MG63 (cell line): ENCODE measurements around the gene PXN. TPM values are rescaled to one million over a fixed set of nuclear protein-coding genes. Genes with fewer than 3 reads are reported as not detected.

ENCODE experiments used
- DNase-seq: peaks from one replicate; pipeline ENCODE4 v3.0.0-alpha.2; 2020
- H3K27me3 ChIP-seq: fragments of 250-450 bp; sonication (Bioruptor Pico); 2 replicates; pipeline ENCODE4 v1.5.1; 2020; ENCODE audit warnings: mild to moderate bottlenecking, moderate library complexity
- H3K36me3 ChIP-seq: fragments of 250-450 bp; sonication (Bioruptor Pico); 2 replicates; pipeline ENCODE4 v1.5.1; 2020; ENCODE audit warnings: mild to moderate bottlenecking, moderate library complexity
- H3K4me3 ChIP-seq: fragments of 250-450 bp; sonication (Bioruptor Pico); 2 replicates; pipeline ENCODE4 v1.5.1; 2020; ENCODE audit warnings: mild to moderate bottlenecking, moderate library complexity
- H3K9me3 ChIP-seq: fragments of 250-450 bp; sonication (Bioruptor Pico); 2 replicates; pipeline ENCODE4 v1.5.1; 2020; ENCODE audit warnings: mild to moderate bottlenecking, moderate library complexity
- total RNA-seq: library from RNA; depleted of rRNA; stranded (reverse); fragments of >200 nt; shearing (Covaris generic); gene quantifications from 2 replicates; pipeline ENCODE4 v1.2.3, GENCODE V29; 2014; ENCODE audit warnings: low replicate concordance

The PXN gene
- total RNA-seq, 1 experiment from 2014 or later: 11.5 TPM

DNA sequence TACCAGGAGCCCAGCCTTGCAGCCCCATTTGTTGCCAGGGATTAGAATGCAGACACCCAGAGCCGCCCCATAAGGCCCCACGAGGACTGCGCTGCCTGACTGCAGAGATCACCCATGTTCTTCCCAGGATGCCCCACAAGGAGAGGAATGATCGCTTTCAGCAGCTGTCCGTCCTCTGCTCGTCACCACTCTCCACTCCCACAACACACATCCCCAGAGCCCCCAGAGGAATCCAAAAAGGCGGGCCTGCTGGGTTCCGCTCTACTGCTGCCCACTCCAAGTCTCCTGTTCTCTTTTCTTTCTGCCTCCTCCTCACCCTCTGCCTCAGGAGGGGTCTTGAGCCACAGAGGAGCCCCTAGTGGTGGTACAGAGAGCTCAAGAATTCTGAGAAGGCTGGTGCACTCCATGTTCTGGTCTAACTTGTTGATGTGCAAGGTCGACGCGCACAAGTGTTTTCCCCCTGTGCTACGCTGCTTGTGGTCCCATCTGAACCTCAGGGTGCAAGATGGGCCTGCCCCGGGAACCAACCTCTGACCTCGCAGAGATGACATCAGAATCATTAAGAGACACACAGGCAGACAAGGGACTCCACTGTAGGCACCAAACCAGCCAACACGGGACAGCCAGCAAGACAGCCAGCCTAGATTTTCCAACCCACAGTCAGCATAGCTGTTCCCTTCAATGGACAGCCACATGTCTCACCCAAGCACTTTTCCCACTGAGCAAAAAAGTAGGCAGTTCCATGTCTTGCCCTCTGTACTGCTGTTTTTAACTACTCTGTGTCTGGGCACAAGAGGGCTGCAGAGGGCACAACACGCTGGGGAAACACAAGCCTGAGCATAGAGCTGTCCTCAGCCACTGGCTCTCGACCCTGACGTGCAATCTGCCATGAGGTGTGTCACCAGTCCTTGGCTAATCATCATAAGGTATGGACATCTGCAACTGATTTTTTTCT, 29.9 kb downstream of the PXN start:
- Histone ChIP-seq H3K9me3 (no peaks in the 10 kb centered on the region), H3K36me3 (peaks cover 14% of the 10 kb centered on the region), H3K27me3 (no peaks in the 10 kb centered on the region), H3K4me3 (no peak overlapping the region)
- no peak for DNase-seq

GRCh38 chr12:120234643-120235368, 30.7 kb downstream of the PXN start:
- peak; percentile 97 for DNase-seq
- Histone ChIP-seq H3K9me3 (no peaks in the 10 kb centered on the region), H3K4me3 (no peak overlapping the region), H3K36me3 (peaks cover 16% of the 10 kb centered on the region), H3K27me3 (no peaks in the 10 kb centered on the region)

DNA sequence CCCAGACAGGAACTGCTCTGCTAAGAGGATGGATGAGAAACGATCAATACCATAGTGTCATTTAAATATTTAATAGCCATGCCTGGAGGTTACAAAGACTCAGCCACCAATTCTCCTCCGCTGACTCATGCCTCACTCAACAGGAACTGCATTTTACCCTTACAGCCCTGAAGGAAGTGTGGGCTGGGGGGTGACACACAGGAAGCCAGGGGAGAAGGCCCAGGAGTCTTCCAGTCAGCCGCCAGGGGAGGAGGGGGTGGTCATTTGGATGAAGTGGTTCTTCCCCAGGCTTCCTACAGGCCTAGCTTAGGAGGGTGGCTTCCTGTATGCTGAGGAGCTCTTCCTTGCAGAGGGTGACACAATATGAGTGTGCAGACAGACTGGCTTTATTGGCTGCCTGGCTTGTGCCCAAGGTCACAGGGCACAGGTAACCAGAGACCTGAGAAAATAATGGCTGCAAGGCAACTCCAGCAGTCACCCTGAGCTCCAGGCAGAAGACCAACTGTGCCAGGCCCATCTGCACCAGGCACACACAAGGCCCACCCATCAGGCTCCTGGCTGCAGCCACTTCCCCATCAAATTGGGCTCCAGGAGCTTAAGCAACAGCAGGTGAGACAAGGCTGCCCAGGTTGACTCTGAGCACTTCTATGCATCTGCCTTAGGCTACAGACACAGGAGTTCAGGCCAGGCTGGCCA, 34.1 kb downstream of the PXN start:
- Histone ChIP-seq H3K36me3 (peaks cover 14% of the 10 kb centered on the region), H3K4me3 (no peak overlapping the region), H3K27me3 (no peaks in the 10 kb centered on the region), H3K9me3 (no peaks in the 10 kb centered on the region)
- peak; percentile 98 for DNase-seq

DNA sequence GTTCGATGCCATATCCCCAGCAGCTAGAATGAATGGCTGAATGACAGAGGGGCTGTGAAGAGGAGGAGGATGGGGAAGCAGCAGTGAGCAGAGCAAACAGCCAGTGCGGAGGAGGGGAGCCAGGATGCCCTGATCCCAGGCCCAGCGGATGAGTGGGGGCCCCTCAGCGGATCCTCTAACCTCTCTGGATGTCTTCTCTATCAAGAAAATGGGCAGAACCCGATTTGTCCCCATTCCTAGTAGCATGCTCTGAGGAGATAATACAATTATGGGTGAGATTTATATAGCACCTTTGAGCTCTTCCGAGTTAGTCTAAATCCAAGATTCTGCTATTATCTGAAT, 34.6 kb downstream of the PXN start:
- Histone ChIP-seq H3K9me3 (no peaks in the 10 kb centered on the region), H3K27me3 (no peaks in the 10 kb centered on the region), H3K4me3 (no peak overlapping the region), H3K36me3 (peaks cover 19% of the 10 kb centered on the region)
- DNase-seq: no peak

GRCh38 chr12:120230326-120230973, 35.1 kb downstream of the PXN start:
- no peaks in the 10 kb centered on the region for H3K27me3 ChIP-seq
- H3K4me3 ChIP-seq: no peak overlapping the region
- peak; percentile 97 for DNase-seq
- H3K9me3 ChIP-seq: no peaks in the 10 kb centered on the region
- H3K36me3 ChIP-seq: peaks cover 24% of the 10 kb centered on the region

DNA sequence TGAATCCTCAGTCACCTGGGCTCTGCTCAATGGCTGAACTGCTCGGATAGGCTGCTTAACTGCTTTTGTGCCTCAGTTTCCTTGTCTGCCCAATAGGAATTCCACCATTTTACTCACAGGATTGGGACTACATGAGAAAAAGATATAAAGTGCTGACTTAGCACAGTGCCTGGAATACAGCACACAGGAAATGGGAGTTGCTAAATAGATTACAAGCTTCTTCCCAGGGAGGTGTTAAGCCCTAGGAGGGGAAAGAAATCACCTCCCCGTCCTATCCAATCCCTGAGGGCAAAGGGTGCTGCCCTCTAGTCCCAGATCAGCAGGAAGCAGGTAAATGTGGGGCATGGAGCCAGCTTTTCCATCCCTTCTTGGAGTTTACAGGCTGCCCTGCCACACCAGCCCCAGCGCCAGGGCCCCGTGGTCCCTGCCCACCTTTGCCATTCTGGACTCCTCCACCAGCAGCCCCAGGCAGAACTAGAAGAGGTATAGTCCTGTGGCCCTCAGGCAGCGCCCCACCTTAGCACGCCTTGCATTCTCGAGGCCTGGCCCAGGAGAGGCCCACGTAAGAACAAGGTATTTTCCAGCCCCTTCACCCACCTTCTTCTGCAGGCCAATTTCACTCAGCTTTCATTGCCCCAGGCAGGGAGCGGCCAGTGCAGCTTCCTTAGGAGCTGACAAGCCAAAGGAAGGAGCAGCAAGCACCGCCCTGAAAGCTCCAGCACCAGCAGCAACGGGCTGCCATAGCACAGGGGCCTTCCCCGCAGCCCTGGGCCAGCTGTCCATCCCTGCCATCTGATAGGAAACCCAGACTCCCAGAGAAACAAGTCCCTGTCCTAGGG, 35.8 kb downstream of the PXN start:
- Histone ChIP-seq H3K4me3 (no peak overlapping the region), H3K27me3 (no peaks in the 10 kb centered on the region), H3K36me3 (peaks cover 27% of the 10 kb centered on the region), H3K9me3 (no peaks in the 10 kb centered on the region)
- DNase-seq: peak; percentile 43

- Histone ChIP-seq H3K9me3 (no peaks in the 10 kb centered on the region), H3K4me3 (no peak overlapping the region), H3K36me3 (peaks cover 27% of the 10 kb centered on the region), H3K27me3 (no peaks in the 10 kb centered on the region)
- DNase-seq: no peak
Observed at GRCh38 chr12:120229071-120229486, 36.5 kb downstream of the PXN start.

GRCh38 chr12:120228291-120229070, 37.0 kb downstream of the PXN start:
- no peaks in the 10 kb centered on the region for H3K27me3 ChIP-seq
- no peak overlapping the region for H3K4me3 ChIP-seq
- H3K9me3 ChIP-seq: no peaks in the 10 kb centered on the region
- peaks cover 30% of the 10 kb centered on the region for H3K36me3 ChIP-seq
- peak; percentile 75 for DNase-seq

DNA sequence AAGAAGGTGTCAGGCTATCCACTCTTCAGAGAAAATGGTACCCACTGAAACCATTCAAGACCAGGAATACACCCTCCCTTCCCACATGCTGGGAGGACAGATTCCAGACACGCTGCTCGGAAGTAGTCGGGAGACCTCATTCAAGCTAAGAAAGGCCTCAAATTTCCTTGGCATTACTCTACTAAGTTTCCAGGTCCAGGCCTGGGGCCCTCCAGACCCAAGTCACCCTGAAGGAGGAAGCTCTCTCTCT, 37.6 kb downstream of the PXN start:
- Histone ChIP-seq H3K36me3 (peaks cover 31% of the 10 kb centered on the region), H3K9me3 (no peaks in the 10 kb centered on the region), H3K27me3 (no peaks in the 10 kb centered on the region), H3K4me3 (no peak overlapping the region)
- no peak for DNase-seq

- H3K36me3 ChIP-seq: peaks cover 35% of the 10 kb centered on the region
- no peak for DNase-seq
- H3K27me3 ChIP-seq: no peaks in the 10 kb centered on the region
- H3K4me3 ChIP-seq: no peak overlapping the region
- H3K9me3 ChIP-seq: no peaks in the 10 kb centered on the region
Observed at GRCh38 chr12:120227233-120228040, 38.1 kb downstream of the PXN start.

- H3K9me3 ChIP-seq: no peaks in the 10 kb centered on the region
- H3K4me3 ChIP-seq: no peak overlapping the region
- H3K36me3 ChIP-seq: peaks cover 47% of the 10 kb centered on the region
- DNase-seq: no peak
- no peaks in the 10 kb centered on the region for H3K27me3 ChIP-seq
Observed at GRCh38 chr12:120225852-120226640, 39.5 kb downstream of the PXN start.

GRCh38 chr12:120225200-120225558, 40.4 kb downstream of the PXN start:
- Histone ChIP-seq H3K9me3 (no peaks in the 10 kb centered on the region), H3K27me3 (no peaks in the 10 kb centered on the region), H3K36me3 (peaks cover 47% of the 10 kb centered on the region), H3K4me3 (no peak overlapping the region)
- DNase-seq: no peak

GRCh38 chr12:120224304-120225199, 41.0 kb downstream of the PXN start:
- H3K9me3 ChIP-seq: no peaks in the 10 kb centered on the region
- H3K36me3 ChIP-seq: peaks cover 42% of the 10 kb centered on the region
- no peak overlapping the region for H3K4me3 ChIP-seq
- no peaks in the 10 kb centered on the region for H3K27me3 ChIP-seq
- no peak for DNase-seq
